Measurements from ENCODE around the gene SLC20A1.

- no peak for TF ChIP-seq CTCF (IDR thresholded peaks at IDR 0.05 in 4 of 5, conservative IDR thresholded peaks at IDR 0.05 in 1 of 5)
- TF ChIP-seq POLR2A (IDR thresholded peaks at IDR 0.05) = no peak
Observed at GRCh38 chr2:112665113-112665780, 19.5 kb downstream of the SLC20A1 start.

Measured in gastrocnemius medialis (tissue), 4 donors.